COR-L47 (cell line): ENCODE data around the gene TIE1.

Experiments used
- DNase-seq: peaks from one replicate; lab custom pipeline; 2025; lab: John Stamatoyannopoulos, UW

Gene TIE1

DNA sequence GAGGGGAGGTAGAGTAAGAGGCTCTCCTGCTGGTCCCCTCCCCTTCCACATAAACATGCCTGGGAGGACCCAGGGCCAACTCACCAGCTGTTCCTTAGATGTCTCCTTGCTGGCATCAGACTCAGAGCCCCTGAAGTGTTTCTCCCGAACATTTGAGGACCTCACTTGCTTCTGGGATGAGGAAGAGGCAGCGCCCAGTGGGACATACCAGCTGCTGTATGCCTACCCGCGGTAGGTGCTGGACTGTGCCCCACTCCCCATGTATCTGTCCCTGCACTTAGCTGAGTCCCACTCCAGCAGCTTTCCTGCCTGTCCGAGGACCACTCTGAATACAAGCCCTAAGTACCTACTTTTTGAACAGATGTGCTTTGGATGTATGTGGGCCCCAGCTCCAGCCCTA, 37.2 kb downstream of the TIE1 start:
- DNase-seq = no peak

- no peak for DNase-seq
Measured at GRCh38 chr1:43339584-43340232, 38.9 kb downstream of the TIE1 start.

DNA sequence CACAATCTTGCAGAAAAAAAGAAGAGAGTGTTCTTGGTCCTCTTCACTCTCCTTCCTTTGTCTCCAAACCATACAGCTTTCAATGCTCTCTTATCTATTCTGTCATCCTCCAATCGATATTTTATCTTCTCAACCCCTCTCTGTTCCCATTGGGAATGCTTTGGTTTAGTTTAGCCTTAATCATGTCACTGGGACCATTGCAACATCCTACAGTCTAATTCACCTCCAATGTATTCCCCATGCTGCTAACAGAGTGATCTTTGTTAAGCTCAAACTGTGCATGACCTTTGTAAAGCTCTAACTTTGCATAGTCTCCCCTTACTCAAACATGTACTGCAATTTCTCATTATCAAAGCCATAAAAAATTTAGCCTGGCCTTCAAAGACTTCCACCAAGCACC, 39.8 kb downstream of the TIE1 start:
- no peak for DNase-seq

GRCh38 chr1:43344267-43344850, 43.6 kb downstream of the TIE1 start:
- DNase-seq = no peak

- DNase-seq = no peak
Measured at GRCh38 chr1:43345120-43345519, 44.3 kb downstream of the TIE1 start.

GRCh38 chr1:43346636-43347035, 45.9 kb downstream of the TIE1 start:
- DNase-seq = no peak

GRCh38 chr1:43348343-43348808, 47.6 kb downstream of the TIE1 start:
- peak; percentile 84 for DNase-seq

DNA sequence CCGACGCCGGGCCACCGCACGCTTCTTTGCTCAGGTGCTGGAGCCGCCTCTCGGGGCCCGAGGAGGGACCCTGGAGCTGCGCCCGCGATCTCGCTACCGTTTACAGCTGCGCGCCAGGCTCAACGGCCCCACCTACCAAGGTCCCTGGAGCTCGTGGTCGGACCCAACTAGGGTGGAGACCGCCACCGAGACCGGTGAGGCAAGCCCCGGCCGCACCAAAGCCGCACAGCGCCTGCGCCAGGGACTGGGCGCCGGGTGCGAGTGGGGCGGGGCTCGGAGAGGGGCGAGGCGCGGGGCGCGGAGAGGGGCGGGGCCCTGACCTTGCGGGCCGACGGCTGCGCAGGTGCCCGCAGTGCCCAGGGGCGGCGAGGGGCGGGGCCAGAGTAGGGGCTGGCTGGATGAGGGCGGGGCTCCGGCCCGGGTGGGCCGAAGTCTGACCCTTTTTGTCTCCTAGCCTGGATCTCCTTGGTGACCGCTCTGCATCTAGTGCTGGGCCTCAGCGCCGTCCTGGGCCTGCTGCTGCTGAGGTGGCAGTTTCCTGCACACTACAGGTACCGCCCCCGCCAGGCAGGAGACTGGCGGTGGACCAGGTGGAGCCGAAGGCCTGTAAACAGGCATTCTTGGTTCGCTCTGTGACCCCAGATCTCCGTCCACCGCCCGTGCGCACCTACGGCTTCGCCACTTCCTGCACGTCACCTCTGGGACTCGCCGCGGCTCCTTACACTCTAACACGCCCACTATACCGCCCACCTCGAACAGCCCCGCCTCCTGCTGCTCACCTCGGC, 48.2 kb downstream of the TIE1 start:
- DNase-seq = peak; percentile 94

- DNase-seq = no peak
Measured at GRCh38 chr1:43349594-43350306, 49.0 kb downstream of the TIE1 start.

DNA sequence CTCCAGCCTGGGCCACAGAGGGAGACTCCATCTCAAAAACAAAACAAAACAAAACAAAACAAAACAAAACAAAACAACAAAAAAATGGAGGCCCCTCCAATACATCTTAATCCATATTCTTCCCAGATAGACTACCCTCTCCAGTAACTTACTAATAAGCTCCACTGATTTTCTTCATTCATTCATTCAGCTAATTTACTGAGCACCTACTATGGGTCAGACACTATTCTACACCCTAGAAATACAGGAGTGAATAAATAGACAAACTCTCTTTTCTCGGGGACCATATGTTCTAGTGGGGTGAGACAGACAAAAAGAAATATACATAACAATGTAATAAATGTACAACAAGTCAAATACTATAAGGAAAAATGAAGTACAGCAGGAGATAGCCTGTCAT, 50.2 kb downstream of the TIE1 start:
- no peak for DNase-seq

GRCh38 chr1:43351421-43352350, 50.9 kb downstream of the TIE1 start:
- no peak for DNase-seq

GRCh38 chr1:43352351-43352705, 51.5 kb downstream of the TIE1 start:
- DNase-seq = no peak

- DNase-seq = no peak
Measured at GRCh38 chr1:43352881-43353280, 52.1 kb downstream of the TIE1 start.

DNA sequence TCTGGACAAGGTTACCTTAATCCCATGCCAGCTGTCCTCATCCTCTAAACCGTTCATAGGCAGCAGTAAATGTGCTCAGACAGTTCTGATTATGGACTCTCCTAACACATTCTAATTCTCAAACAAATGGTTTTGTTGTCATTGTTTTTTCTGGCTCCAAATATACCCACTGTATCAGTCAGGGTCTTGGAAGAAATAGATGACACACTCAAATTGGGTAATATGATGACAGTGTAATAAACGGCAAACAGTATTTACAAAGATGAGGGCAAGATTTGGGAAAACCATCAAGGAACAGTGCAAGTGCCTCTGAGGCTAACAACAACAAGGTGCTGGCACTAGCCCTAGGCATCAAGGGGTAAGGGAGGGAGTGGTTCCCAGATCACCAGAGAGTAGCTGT, 53.7 kb downstream of the TIE1 start:
- DNase-seq = no peak

GRCh38 chr1:43354936-43355335, 54.2 kb downstream of the TIE1 start:
- DNase-seq = no peak

DNA sequence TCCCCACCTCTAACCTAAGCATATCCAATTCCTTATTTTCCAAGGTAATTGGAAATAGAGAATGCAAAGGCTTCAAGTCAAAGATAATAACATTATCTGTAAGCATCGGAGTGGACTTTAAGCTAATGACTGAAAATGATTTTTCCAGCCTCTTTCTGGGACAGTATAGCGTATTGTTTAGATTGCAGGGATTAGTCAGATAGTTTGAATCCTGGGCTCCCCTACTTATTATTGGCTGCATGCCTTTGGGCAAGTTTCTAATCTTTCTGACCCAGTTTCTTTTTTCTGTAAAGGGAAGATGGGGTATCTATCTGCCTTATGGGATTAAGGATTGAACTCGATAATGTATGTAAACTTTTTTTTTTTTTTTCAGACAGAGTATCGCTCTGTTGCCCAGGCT, 56.5 kb downstream of the TIE1 start:
- no peak for DNase-seq

DNA sequence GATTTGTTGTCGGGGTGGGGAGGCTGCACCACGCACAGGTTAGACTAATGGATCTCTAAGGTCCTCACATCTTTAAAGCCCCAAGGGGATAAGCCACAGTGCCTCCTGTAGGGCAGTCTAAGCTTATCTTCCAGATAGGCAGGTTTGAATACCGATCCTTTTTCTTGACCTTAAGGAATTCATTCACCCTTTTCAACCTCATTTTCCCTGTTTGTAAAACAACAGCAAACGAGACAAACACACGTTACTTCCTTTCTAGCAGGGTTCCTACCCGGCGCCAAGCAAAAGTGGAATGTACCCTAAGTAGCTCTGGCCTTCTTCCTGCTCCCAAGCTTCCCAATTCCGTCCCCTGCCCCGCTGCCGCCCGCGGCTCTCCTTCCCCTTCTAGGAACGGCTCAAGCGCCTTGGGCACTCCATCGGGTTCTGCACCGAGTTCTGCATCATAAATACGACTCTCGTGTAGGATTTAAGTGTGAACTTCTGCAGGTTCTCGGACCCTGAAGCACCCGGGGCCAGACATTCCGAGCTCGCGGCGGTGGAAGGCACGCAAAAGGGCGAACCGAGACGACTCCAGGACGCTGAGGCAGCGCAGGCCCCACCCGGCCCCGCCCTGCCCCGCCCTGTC, 57.5 kb downstream of the TIE1 start:
- DNase-seq = peak; percentile 38

DNA sequence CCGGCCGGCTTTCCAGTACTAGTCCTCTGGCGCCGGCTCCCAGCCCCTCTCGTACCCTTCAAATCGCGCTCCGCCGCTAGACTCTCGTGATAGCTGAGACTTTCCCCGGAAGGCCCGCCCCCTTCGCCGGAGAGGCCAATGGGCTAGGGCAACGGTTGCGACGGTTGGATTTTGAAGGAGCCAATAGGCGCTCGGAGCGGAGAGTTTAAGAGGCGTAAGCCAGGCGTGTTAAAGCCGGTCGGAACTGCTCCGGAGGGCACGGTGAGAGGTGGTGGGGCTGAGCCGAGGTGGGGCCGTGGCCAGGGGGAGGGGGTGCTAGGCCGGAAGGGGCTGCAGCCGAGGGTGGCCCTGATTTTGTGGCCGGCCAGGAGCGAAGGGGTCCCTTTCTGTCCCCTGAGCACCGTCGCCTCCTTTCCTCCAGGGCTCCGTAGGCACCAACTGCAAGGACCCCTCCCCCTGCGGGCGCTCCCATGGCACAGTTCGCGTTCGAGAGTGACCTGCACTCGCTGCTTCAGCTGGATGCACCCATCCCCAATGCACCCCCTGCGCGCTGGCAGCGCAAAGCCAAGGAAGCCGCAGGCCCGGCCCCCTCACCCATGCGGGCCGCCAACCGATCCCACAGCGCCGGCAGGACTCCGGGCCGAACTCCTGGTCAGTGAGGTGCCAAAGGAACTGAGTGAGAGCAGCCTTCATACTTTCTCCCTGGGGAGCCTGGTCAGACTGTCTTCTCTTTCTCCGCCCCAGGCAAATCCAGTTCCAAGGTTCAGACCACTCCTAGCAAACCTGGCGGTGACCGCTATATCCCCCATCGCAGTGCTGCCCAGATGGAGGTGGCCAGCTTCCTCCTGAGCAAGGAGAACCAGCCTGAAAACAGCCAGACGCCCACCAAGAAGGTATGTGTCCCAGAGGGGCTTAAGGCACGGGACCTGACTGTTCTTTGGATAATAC, 58.2 kb downstream of the TIE1 start, which contains the start of gene CDC20:
Gene CDC20 (plus strand): TSS at position 236 of the 948 bp plus-strand sequence. CDS start 235 bp downstream, at position 471.
- DNase-seq = peak; percentile 98

DNA sequence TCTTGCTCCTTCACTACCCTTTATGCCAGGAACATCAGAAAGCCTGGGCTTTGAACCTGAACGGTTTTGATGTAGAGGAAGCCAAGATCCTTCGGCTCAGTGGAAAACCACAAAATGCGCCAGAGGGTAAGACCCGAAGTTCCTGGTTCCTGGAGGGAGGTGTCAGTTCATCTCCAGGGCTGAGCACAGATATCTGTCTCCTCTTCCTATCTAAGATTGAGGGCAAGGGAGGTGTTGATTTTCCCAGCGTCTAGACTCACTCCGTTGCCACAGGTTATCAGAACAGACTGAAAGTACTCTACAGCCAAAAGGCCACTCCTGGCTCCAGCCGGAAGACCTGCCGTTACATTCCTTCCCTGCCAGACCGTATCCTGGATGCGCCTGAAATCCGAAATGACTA, 58.9 kb downstream of the TIE1 start:
- DNase-seq = no peak

- DNase-seq = no peak
Measured at GRCh38 chr1:43360616-43361015, 59.8 kb downstream of the TIE1 start.
